NCI-H1092 treated with DMSO at 0.1 percent for 48 hours (cell line): Measurements from ENCODE around the gene ARVCF.

Experiments used
- DNase-seq: peaks from one replicate; lab custom pipeline; 2025; lab: John Stamatoyannopoulos, UW

The ARVCF gene

DNA sequence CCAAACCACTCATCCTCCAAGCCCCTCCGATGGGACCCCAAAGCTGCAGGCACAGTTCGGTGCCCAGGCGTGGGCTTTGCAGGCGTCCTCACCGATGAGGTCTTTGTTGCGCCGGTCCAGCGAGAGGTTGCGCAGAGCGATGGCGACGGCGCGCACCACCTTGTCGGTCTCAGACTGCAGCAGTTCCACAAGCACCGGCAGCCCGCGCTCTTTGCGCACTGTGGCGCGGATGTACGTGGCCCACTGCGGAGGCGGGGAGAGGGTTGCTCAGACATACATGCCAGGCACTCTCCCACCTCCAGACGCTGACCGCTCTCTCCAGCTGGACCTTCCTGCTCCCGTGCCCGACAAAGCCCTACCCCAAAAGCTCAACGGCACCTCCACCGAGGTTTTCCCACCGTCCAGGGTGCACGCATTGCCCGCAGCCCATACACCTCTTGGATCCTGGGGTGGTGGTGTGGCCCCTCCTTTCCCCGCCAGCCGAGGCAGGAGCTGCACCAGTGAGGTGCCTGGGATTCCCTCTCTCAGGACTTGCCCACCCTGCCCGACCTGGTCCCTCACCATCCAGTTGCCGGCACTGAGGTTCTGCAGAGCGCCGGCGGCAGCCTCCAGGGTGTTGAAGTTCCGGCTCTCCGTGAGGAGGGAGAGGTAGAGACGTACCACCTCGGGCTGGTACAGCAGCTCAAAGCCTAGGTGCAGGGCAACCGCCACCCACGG is 42.9 kb downstream of the ARVCF start:
- no peak for DNase-seq

DNA sequence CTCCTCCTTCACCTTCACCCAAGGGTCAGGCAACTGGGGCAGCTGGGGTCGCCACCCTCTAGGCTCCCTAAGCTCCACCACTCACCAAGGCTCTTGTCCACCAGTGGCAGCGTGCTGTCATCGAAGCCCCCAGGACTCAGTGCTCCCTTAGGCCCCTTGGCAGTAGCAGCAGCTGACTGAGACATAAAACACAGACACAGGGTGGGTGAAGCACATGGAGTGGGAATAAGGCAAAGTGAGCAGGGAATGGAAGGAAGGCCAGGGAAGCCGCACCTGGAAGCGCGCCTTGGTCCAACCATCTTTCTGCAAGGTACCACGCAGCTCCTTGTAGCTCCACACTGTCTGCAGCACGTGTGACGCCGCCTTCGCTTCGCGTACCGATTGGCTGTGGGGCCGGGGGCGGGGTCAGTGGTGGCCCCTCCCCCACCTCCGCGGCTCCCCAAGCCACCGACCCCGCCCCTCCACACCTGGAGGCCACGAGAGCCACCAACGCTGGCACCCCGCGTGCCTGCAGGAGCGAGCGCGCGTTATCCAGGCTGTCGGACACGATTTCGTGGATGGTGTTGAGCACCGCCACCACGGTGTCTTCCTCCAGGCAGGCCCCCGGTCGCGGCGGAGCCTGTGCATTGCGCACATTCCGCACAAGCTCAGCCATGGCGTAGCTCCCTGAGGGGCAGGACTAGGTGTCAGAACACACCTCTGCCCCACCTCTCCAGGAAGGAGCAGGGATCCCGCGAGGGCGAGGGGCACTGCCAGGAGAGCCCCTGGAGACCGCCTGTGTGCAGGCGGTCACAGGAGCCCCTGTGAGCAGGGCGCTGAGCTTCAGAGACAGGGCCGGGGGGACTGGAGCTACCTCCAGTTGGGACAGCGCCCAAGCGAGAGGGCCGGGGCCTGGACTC is 43.7 kb downstream of the ARVCF start:
- DNase-seq, result no peak

DNA sequence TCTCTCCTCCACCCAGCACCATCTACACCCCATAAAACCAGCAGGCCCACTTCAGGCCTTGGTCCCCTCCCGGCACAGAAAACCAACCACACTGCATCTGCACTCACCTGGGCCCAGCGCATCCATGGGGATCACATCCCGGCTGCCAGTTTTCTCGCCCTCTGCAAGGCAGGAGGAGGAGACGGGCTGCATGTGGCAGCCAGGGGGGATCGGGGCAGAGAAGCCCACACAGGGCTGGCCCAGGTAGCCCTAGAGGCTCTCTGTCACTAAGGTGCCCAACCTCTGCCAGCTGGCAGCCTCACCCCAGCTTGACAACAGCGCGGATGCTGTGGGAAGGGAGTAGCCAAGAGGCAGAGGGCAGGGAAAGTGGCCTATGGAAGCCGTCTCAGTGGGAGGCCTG is 44.4 kb downstream of the ARVCF start:
- no peak for DNase-seq

DNA sequence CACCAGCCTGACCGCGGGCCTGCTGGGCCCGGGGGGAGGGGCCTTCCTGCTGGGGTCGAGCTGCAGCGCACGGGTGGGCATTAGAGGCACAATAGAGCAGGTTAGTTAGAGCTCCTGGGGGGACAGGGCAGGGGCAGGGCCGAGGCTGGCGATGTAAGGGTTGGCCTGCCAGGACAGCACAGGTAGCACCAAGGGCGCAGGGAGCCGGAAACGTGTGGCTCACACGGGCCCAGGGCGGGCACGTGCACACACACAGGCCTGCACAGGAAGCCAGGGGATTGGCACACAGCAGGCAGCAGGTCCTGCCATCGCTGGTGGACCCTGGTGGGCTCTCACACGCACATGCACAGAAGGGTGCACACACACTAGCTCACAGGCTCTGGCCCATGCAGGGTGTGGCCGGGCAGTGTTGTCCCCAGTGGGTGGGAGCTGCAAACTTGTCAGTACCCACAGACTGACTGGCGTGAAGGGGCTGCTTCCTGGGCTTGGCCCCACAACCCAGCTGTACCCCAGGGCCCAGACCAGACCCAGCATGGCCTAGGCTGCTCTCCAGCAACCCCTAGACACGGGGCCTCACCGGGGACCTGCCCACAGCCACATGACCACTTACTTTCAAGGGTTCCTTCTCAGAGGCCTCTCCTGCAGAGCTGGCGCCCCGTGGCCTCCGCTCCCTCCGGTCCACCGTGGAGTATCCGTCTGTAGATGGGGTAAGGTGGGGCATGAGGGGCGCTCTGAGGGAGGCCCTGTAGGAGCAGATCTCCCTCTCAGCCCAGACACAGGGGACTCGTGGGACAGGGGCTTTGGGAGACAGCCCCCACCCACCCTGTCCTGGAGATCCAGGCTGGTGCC is 45.1 kb downstream of the ARVCF start:
- no peak for DNase-seq

DNA sequence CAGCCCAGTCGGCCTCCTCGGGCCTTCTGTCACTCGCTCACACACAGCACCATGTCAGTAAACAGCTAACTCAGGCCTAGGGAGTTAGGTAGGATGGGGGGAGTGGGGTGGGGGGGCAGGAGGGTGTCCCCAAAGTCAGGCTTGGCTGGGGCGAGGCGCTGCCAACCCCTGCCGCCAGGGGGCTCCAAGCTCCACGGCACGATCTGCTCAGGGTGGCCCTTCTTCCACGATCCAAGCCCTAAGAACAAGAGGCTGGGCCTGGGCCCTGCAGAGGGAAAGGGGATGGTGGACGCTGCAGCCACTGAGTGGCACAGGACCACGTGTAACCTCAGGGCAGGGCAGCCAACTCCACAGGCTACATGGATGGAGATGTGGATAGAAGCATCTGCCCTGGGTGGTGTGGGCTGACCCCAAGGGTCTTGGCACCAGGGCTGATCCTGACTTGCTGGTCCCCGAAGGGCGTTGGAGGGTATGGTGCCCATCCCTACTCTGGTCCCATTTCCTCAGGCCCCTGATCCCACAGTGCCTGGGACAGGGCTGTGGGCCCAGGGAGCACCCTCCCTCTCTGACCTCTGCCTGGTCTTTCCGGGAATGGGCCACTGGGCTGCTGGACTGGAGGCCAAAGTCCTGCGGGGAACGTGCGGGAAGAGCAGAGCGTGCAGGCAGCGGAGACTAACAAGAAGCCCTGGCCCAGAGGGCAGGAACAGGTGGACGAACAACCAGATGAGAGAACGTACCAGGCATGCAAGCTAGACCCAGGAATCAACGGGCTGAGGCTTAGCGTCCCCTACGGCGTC is 45.9 kb downstream of the ARVCF start:
- peak; percentile 13 for DNase-seq

DNA sequence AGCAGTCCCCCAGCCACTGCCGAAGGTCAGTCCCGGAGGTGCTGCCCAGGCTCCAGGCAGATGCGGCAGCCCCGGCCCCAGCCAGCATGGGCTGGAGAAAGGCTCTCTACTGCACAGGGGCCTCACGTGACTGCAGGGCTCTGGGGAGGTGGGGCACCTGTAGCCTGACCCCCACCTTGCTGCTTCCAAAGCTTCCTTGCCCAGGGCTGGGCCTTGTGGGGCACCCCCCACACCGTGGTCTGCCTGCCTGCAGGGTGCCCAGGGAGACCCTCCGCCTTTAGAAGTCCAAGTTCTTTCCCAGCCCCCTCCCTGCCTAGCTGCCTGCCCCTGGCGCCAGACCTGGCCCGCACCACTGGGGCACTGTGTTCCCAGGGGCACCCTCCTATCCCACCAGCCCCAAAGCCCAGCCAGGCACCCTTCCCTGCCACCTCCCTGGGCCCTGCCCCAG is 46.6 kb downstream of the ARVCF start:
- DNase-seq, result no peak

DNA sequence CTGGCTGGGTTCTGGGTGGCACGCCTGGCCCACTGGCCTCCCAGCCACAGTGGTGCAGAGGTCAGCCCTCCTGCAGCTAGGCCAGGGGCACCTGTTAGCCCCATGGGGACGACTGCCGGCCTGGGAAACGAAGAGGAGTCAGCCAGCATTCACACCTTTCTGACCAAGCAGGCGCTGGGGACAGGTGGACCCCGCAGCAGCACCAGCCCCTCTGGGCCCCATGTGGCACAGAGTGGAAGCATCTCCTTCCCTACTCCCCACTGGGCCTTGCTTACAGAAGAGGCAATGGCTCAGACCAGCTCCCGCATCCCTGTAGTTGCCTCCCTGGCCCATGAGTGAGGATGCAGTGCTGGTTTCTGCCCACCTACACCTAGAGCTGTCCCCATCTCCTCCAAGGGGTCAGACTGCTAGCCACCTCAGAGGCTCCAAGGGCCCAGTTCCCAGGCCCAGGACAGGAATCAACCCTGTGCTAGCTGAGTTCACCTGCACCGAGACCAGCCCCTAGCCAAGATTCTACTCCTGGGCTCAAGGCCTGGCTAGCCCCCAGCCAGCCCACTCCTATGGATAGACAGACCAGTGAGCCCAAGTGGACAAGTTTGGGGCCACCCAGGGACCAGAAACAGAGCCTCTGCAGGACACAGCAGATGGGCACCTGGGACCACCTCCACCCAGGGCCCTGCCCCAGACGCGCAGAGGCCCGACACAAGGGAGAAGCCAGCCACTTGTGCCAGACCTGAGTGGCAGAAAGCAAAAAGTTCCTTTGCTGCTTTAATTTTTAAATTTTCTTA is 47.3 kb downstream of the ARVCF start:
- DNase-seq, result no peak

DNA sequence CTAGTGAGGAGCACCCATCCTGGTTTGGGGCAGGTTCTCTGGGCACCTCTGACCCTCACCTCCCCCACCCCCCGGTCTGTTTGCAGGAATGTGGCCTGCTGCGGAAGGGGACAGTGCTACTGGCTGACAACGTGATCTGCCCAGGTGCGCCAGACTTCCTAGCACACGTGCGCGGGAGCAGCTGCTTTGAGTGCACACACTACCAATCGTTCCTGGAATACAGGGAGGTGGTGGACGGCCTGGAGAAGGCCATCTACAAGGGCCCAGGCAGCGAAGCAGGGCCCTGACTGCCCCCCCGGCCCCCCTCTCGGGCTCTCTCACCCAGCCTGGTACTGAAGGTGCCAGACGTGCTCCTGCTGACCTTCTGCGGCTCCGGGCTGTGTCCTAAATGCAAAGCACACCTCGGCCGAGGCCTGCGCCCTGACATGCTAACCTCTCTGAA is 48.2 kb downstream of the ARVCF start:
- no peak for DNase-seq

DNA sequence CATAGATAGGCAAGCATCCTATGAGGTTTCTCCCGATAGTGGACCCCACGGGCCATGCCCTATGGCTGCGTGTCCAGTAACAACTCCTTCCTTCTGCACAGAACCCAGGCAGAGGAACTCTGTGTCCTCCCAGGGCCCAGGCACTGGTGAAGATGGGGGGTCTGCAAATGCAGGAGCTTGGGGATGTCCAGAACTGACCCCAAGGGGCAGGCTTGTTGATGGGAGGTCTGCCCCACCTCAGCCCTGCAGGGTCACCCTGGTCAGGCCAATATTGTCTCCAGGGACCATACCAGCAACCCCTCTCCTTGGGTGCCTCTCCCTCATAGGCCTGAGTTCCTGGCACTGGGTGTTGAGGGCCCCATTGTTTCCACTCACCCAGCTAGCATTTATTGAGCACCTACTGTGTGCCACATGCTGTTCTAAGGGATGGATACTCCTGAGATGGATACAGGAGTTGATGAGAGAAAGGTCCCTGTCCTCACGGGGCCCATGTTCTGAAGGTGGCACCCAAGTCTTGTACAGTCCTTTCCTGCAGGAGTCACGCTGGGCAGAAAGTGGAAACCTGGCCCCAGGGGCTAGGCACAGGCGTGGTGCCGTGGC is 48.7 kb downstream of the ARVCF start:
- DNase-seq, result no peak

DNA sequence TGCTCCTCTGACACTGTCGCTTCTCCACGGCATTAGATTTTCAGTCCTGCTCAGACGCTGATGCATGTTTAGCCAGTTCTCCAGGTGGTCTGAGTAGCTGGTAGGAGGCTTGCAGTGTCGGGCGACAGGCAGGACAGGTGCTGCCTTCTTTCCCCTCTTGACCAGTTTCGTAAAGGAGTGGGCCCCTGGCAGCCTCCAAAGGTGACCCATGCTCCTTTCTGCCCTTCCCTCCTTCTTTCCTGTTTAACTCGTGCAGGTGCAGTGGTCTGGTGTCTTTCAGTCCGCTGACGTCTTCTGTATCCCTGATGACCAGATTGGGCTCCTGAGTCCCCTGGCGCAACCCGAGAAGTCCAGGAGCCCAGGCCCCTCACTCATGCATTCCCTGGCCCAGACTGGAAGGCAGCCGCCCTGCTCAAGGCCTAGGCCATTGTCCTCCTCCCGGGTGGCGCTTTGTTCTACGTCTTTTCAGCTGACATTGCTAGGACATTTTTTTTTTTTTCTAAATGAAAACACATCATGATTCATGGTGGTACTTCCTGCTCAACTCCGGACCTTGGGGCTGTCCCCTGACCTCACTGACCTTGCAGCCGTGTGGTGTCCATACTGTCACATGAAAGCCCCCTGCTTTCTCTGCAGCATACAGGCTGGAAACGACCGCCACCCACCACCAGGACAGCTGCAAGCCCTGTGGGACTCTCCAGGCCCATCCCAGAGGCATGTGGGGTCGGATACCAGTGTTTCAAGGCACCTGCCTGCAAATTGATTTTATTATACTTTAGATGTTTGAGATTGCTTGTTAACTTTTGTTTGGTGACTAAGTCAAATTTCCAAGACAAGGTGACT is 49.5 kb downstream of the ARVCF start:
- no peak for DNase-seq

DNA sequence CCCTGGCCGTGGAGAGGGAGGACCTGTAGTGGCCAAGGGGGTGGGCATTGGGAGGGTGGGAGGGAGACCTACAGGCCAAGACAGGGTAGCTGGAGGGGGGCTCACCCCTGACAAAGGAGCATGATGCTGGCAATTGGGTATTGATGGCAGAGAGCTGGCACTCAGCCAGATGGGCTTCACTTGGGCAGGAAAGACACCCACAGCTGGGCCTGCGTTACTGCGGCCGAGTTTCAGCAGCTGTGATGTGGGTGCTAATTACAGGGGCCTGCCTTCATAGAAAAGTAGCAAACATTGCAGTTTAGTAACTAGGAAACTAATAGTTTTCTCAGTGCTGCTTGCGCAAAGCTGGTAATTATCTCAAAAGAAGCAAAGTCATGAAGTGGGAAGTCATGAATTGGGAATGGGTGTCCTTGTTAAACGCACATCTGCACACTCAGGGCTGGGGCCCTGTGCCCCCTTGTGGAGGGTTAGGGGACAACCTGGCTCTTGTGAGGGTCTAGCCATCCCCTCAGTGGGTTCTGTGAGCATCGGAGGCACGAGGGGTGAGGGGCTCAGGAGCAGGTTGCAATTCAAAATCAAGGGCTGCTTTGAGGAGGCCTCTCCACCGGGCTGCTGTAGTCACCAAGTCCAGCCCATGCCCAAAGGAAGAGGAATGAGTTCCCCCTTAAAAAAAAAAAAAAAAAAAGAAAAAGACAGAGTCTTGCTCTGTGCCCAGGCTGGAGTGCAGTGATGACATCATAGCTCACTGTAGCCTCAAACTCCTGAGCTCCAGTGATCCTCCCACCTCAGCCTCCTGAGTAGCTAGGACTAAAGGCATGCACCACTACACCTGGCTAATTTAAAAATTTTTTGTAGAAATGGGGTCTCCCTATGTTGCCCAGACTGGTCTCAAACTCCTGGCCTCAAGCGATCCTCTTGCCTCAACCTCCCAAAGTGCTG is 50.6 kb downstream of the ARVCF start:
- peak; percentile 14 for DNase-seq

DNA sequence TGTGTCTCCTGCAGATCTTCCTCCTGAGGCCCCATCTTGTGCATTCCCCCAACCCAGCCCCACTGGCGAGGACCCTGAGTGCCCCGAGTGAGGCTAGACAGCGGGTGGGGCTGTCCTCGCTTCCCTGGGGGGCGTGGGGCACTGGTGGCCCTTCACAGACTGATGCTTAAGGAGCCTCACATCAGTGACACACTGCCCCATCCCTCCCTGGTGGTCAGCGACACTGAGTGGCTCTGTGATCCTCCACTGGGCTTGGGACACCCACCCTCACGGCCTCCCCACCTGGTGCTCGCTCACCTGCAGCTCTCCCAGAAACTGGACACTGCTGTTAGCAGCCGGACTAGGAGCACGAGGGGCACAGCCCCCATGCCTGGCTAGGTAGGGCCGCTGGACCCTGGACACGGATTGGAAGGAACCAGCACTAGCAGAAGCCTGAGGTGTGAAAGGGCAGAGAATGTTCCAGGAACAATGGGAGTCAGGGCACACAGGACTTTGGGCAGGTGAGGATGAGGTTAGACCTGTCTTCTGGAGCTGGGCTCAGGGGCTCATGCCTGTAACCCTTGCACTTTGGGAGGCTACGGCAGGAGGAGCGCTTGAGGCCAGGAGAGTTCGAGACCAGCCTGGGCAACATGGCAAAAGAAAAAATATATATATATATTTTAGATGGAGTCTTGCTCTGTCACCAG is 51.8 kb downstream of the ARVCF start:
- DNase-seq, result no peak

DNA sequence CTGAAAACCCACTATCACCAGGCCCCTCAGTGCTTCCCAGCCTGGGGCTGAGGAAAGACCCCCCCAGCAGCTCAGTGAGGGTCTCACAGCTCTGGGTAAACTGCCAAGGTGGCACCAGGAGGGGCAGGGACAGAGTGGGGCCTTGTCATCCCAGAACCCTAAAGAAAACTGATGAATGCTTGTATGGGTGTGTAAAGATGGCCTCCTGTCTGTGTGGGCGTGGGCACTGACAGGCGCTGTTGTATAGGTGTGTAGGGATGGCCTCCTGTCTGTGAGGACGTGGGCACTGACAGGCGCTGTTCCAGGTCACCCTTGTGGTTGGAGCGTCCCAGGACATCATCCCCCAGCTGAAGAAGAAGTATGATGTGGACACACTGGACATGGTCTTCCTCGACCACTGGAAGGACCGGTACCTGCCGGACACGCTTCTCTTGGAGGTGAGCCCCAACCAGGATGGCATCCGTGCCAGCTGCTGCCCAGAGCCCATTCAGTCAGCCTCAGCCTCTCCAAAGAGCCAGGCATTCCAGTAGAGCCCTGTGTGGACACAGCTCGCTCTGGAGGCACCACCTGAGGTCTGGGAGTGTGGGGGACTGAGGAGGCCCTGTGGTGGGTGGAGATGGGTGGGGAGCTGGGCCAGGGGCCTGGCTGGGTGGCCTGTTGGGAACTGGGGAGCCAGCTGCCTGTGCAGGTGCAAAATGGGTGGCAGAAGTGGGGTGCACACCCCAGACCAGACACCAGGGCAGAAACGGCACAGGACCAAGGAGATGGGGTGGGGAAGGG is 52.6 kb downstream of the ARVCF start:
- DNase-seq, result no peak

DNA sequence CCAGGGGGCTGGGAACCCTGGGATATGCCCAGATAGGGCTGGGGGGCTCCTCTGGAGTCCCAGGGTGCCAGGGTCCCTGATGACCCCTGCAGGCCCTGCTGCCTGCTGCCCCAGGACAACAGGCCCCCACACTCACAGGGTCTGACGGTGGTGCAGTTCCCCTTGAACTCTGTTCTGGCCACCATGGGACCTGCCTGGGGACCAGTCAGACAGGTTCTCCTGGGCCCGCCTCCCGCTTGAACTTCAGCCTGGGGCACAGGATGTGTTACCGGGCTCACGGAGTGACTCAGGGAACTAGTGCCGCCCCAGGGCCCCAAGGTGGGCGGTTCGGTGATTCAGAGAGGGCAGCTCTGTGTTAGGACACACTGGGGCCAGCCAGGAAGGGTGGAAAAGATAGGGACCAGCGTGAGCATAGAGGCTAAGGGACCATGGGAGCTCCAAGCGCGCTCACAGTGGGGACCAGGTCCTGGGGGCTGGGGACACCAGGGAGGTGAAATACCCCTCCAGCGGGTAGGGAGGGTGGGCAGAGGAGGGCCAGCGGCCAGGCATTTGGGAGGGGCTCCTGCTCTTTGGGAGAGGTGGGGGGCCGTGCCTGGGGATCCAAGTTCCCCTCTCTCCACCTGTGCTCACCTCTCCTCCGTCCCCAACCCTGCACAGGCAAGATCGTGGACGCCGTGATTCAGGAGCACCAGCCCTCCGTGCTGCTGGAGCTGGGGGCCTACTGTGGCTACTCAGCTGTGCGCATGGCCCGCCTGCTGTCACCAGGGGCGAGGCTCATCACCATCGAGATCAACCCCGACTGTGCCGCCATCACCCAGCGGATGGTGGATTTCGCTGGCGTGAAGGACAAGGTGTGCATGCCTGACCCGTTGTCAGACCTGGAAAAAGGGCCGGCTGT is 53.5 kb downstream of the ARVCF start:
- DNase-seq, result no peak

DNA sequence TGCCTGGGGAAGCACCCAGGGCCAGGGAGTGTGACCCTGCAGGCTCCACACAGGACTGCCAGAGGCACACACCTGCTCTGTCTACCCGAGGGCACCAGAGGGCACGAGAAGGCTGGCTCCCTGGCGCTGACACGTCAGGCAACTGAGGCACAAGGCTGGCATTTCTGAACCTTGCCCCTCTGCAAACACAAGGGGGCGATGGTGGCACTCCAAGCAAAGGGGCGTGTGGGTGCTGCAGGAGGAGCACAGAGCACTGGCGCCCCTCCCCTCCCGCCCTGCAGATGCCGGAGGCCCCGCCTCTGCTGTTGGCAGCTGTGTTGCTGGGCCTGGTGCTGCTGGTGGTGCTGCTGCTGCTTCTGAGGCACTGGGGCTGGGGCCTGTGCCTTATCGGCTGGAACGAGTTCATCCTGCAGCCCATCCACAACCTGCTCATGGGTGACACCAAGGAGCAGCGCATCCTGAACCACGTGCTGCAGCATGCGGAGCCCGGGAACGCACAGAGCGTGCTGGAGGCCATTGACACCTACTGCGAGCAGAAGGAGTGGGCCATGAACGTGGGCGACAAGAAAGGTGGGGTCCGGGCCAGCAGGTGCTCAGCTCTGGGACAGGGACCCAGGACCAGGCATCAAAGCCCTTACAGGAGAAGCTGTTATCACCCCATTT is 54.2 kb downstream of the ARVCF start:
- peak; percentile 73 for DNase-seq
